Measurements from ENCODE around the gene DCDC2B.
A peak's percentile ranks its signal among the peaks of the same experiment; 100 is the strongest.
"Not testable (repeated sequence)": the region's sequence is repeated elsewhere in the genome, so short reads cannot be mapped to it uniquely, and the experiment has no call there.

Gene DCDC2B

DNA sequence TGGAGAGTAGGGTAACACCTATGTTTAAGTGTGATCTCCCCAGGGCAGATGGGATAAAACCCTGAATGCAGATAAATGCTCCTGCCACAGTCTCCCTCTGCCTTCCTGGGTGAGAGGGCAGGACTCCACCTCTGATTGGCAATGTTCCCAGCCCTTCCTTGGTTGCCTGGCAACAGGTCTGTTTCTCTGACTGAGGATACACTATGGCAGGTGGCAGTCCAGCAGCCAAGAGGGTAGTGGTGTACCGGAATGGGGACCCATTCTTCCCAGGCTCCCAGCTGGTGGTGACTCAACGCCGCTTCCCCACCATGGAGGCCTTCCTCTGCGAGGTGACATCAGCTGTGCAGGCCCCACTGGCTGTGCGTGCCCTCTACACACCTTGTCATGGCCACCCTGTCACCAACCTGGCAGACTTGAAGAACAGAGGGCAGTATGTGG lies at the start of gene DCDC2B:
DCDC2B (plus strand) TSS at position 199 of the 438 bp plus-strand sequence; CDS start at position 204, 5 bp downstream.
- no peak for DNase-seq

DNA sequence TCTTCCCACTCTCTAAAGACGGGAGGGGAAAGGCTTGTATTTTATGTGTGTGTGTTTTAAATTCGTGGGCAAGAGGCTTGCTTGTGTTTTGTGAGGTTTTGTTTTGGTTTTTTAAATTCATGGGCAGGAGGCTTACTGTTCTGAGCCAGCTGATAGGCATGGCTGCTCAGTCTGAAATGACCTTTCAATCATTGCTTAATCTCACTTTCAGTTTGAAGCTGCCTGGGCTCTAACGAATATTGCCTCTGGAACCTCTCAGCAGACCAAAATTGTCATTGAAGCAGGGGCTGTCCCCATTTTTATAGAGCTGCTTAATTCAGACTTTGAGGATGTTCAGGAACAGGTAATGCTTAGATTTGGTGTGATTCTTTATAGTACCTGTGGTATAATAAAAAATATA lies 49.7 kb upstream of the DCDC2B start:
- DNase-seq = no peak

DNA sequence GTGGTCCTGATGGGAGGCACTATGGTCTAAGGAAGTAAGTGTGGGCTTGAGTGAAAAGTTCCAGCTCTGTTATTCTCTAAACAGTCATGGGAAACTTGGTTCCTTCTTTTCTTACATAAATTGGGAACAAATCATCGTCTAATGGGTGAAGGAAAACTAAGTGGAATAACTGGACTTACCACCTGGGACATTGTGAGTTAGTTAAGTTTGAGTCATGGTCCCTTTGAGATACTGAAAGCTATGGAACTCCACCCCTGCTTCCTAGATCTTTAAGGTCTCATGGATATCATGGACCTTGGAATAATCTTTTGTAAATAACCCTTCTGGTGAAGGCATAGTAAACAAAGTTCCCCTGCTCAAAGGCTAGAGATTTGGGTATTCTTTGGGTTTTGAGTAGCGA lies 45.5 kb upstream of the DCDC2B start:
- no peak for DNase-seq

DNA sequence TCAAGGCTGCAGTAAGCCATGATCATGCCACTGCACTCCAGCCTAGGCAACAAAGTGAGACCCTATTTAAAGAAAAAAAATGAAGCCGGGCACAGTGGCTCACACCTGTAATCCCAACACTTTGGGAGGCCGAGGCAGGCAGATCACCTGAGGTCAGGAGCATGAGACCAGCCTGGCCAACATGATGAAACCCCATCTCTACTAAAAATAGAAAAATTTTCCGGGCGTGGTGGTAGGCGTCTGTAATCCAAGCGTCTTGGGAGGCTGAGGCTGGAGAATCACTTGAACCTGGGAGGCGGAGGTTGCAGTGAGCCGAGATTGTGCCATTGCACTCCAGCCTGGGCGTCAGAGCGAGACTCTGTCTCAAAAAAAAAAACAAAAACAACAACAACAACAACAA lies 43.3 kb upstream of the DCDC2B start:
- not testable (repeated sequence) for DNase-seq

DNA sequence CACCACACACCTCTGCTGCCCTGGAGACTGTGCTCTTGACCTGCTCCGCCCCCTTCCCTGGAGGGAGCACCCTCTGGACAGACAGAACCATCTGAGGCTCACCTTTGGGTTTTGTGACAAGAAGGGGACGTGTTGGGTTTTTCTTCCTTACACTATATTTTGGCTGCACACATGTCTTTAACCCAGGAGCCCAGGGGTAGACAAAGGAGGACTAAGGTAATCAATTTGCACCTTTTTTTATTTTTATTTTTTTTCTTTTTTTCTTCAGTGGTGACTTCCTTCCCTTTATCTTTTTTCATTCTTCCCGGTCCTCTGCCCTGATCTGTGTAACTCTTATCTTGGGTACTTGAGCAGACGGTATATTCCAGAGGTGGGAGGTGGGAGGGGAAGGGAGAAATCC lies 37.9 kb upstream of the DCDC2B start:
- DNase-seq = no peak

DNA sequence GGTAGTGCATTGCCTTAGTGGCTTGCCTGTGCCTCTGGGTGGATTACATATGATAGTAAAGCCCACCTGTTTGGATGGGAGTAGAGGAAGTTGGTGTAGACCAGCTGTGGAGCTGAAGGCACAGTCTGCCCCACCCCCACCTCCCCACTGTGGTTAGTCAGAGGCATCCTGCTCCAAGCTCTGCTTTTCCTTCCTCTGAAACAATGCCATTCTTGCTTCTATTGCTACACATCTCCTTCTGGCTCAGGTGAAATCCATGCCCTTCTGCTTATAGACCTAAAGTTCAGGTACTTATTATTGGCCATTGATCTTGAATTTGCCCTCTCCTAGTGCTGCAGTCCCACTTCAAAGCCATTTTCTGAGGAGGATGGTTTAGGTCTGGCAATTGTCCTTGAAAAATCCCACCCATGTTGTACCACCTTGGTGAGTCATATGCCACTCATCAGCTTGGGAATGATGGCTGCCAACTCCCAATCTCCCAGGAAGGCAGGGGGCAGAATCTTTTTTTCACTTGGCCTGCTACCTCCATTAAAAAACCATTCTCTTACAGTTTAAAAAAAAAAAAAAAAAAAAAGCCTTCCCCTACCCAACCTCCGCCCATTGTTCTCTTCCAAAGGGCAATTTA lies 36.2 kb upstream of the DCDC2B start:
- no peak for DNase-seq

DNA sequence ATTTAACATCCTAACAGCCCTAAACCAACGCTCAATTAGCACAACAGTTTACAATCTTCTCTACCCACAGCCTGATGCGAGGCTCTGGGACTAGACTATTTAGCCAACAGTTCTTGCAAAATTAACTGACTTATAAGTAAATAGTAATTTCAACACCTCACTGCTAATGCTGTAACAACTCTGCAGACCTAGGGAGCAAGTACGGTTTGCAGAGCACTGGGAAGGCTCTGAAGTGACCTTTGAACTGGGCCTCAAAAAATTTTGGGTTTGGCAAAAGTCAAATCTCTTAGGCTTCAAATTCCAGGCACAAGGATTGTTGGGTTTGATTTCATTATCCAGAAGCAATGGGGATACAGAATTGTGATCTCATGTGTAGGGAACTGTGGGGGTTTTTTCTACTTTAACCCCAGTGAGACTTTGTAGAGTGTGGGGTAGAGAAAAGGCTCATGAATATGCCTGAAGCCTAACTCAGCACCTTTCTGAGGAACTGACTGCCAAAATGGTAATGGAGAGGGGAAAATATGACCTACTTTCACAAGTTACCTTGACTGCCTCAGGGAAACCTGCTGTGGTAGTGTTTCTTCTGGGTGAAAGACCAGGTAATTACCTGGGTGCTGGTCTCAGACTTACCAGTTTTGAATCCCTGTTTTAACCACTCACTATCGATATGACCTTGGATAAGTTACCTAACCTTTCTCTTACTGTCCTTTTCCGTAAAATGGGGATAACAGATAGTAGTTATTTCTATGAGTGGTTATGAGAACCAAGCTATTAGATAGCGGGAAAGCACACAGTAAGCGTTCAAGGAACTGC lies 30.3 kb upstream of the DCDC2B start:
- no peak for DNase-seq

DNA sequence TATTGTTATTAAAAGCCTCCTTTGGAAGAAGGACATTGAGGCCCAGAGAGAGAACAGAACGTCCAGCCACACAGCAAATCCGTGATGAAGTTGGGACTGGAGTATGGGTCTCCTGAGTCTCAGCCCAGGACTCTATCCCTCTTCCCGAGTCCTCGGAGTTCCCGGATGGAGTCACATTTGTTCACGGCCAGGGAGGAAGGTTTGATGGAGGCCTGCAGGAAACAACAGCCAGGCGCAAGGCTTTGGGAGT lies 29.8 kb upstream of the DCDC2B start:
- DNase-seq = no peak

DNA sequence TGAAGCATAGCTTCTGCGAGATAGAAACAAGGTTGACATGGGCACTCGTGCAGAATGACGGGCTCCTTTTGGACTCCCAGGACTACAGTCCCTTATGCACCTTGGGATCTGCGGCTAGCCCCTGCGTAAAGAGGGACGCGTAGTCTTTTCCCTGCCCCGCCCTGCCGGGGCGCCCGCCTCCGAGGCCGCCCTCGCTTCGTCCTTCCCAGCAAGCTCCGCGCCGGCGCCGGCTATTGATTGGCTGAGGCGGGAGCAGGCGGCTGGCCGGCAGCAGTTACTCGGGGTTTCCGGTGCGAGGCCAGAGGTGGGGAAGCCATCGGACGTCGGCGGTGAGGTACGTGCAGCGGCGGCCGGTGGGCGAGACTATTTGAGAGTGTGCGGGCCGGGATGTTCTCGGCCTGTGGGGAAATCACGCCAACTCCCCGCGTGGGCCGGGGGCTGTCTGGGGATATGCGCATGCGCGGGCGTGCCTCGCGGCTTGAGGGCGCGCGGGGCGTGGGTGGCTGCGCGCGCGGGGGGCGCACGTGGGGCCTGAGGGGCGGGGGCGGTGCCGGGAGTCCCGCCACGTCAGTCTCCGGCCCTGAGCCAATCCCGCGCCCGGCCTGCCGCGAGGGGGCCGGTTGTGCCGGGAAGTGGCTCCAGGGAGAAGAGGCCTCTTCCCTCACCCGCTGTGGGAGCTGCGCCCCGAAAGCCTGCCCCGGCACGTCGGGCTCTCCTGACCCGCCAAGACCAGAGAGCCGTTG lies 29.3 kb upstream of the DCDC2B start, which contains the start of gene TXLNA:
TXLNA (plus strand) TSS at position 233 of the 743 bp plus-strand sequence. CDS start 671 bp downstream, outside the sequence.
- peak; percentile 80 to 88 (median 84) for DNase-seq

DNA sequence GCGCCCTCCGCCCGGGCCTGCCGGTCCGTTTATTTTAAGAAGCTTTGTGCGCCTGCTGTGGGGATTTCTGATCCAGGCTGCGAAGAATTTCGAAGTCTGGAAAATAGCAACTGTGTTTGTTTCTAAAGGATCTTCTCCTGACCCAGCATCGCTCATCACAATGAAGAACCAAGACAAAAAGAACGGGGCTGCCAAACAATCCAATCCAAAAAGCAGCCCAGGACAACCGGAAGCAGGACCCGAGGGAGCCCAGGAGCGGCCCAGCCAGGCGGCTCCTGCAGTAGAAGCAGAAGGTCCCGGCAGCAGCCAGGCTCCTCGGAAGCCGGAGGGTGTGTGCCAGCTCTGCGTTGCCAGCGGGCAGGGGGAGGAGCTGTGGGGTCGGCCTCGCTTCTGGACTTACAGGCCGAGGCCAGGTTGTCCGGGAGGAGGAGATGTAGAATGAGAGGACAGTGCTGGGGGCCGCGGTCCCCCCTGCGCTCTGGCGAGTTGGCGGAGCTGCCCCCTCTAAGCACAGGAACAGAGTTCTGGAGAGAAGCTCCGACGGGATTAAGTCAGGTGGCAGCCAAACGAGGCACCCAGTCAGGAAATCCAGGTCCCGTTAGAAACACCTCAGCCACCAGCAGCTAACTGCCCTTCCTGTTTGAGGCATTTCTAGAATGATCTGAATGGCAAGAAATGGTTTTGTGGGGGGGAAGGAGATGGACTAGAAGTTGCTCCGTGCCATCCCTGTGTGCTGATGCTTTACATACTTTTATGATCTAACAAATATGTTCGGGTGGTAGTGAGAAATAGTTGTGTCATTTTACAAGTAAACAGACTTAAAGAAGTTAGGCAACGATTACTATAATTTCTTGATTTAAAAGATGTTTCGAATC lies 28.5 kb upstream of the DCDC2B start:
- peak in 1 of 4 experiments; percentile 19 for DNase-seq

DNA sequence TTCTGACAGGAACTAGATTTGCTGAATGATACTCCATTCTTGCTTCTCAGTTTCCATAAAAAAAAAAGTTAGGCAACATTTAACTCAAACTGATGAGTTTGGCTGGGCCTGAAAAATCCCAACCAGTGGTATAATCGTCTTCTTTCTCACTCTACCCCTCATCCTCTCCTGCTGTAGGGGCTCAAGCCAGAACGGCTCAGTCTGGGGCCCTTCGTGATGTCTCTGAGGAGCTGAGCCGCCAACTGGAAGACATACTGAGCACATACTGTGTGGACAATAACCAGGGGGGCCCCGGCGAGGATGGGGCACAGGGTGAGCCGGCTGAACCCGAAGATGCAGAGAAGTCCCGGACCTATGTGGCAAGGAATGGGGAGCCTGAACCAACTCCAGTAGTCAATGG lies 27.8 kb upstream of the DCDC2B start:
- DNase-seq = no peak

DNA sequence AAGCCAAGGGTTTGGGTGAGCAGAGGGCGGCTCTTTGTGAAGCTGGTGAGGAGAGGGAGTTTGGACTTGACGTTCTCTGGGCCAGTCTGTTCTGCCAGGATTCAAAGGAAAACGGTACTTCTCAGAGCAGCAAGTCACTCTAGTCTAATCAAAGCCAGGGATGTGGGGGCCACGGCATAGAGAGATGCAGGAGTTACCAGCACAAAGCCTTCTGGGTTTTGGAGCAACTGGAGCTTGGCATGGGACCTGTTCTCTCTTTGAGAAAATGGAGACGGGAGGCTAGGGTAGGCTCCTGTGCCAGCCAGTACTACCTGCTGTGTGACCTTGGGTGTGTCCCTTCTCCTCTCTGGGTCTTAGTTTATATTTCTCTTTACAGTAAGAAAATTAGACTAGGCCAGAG lies 27.3 kb upstream of the DCDC2B start:
- DNase-seq = no peak

DNA sequence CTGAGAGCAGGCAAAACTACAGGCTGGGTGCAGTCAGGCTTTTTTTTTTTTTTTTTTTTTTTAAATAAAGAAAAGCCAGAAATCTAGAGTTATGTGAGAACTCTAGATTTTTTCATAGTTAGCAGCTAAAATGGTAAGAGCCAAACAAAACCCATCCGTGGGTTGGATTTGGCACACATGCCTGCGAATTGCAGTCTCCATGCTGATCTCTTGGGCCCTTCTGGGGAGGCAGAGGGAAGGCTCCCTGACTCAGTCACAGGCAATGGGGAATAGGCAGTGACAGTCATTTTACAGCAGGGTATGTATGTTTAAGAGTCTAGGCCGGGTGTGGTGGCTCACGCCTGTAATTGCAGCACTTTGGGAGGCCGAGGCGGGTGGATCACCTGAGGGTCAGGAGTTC lies 26.8 kb upstream of the DCDC2B start:
- no peak for DNase-seq

DNA sequence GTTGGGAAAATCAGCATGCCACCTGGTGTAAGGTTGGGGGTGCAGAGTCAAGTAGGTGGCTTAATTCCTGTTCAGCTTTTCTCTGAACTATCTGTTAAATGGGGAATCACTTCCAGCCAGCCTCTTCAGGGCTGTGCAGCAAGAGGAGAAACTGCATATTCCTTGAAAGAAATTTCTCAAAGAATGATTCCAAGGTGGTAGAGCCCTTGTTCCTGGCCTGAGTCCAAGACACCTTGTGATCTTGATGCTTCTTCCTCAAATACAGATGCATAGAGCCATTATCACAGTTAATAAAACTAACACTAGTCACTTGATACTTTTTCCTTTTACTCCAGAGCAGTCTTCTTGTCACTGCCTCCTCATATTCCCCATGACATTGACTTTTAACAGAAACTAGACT lies 24.2 kb upstream of the DCDC2B start:
- DNase-seq = no peak

DNA sequence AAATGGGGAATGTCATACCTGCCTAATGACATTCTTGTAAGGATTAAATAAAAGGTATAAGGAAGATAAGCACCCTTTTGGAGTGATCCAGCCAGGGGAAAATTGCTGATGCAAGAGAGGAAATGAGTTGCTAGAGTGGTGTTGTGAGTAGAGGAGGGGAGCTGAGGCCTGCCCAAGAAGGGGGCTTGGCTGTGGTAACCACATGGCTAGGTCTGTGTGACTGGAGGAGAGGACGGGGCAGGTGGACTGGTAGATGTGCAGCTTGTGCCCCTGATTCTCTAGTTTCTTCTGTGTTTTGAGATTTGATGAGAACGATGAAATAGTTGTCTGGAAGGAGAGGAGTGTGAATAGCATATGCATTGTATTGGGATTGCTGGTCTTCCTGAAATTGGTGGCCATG lies 22.8 kb upstream of the DCDC2B start:
- no peak for DNase-seq

DNA sequence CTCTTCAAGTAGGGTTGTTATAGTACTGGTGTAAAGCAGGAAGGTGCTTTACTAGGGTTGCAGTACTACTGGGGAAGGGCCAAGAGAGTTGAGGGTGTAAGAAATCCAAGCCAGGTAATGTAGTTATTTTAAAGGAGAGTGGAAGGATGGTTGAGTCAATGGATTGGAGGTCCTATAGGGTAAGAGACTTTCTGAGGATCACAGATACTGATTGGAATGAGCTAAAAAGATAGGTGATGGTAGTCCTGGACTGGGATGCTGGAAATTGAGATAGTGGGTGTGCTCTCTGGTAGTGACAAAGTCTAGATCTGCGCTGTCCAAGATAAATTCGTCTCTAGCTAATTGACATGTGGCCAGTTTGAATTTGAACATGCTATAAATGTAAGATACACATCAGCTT lies 22.4 kb upstream of the DCDC2B start:
- no peak for DNase-seq

DNA sequence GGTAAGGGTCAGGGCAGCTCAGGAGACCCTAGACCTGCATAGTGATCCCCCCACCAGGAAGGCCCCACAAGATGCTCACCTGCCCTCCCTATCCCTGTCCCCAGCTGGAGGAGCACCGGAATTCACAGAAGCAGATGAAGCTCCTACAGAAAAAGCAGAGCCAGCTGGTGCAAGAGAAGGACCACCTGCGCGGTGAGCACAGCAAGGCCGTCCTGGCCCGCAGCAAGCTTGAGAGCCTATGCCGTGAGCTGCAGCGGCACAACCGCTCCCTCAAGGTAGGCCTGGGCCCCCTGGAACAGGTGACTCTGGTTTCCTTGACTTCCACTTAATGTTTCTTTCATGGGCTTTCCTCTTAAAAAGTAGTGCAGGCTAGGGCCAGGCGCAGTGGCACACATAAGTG lies 21.0 kb upstream of the DCDC2B start:
- no peak for DNase-seq

DNA sequence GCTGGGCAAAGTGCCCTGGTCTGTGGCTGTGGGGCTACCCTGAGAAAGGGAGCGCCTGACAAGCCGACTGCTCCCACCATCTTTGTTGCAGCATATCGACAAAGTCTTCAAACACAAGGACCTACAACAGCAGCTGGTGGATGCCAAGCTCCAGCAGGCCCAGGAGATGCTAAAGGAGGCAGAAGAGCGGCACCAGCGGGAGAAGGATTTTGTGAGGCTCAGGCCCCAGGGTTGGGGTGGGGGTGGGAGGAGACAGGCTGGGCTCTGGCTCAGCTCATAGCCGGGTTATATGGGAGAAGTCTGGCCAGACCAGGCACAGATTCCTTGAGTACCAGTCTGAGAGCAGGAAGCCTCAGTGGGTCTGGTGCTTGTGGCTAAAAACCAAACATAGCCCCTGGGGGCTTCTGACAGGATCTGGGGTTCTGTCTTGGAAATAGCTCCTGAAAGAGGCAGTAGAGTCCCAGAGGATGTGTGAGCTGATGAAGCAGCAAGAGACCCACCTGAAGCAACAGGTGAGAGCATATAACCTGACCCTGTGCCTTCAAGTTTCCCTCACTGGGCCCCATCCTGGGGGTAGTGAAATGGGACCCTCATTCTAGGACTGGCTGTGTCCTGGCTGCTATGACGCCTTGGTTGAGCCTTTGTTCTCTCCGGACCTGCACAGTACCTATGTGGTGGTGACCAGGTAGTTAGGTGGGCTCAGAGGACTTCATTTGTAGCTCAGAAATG lies 16.5 kb upstream of the DCDC2B start:
- no peak for DNase-seq

DNA sequence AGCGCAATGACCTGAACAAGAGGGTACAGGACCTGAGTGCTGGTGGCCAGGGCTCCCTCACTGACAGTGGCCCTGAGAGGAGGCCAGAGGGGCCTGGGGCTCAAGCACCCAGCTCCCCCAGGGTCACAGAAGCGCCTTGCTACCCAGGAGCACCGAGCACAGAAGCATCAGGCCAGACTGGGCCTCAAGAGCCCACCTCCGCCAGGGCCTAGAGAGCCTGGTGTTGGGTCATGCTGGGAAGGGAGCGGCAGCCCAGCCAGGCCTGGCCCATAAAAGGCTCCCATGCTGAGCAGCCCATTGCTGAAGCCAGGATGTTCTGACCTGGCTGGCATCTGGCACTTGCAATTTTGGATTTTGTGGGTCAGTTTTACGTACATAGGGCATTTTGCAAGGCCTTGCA lies 13.9 kb upstream of the DCDC2B start:
- no peak for DNase-seq

DNA sequence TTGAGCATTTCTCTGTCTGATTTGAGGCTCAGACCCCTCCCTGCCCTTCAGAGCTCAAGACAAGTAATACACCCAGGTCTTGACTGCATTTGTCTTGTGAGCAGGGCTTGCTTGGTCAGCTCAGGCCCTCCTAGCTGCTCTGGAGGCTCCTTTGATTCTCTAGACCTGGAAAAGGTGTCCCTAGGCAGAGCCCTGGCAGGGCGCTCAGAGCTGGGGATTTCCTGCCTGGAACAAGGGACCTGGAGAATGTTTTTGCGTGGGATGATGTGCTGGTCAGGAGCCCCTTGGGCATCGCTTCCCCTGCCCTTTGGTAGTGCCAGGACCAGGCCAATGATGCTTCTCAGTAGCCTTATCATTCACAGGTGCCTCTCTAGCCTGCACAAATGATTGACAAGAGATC lies 13.4 kb upstream of the DCDC2B start:
- DNase-seq = no peak

DNA sequence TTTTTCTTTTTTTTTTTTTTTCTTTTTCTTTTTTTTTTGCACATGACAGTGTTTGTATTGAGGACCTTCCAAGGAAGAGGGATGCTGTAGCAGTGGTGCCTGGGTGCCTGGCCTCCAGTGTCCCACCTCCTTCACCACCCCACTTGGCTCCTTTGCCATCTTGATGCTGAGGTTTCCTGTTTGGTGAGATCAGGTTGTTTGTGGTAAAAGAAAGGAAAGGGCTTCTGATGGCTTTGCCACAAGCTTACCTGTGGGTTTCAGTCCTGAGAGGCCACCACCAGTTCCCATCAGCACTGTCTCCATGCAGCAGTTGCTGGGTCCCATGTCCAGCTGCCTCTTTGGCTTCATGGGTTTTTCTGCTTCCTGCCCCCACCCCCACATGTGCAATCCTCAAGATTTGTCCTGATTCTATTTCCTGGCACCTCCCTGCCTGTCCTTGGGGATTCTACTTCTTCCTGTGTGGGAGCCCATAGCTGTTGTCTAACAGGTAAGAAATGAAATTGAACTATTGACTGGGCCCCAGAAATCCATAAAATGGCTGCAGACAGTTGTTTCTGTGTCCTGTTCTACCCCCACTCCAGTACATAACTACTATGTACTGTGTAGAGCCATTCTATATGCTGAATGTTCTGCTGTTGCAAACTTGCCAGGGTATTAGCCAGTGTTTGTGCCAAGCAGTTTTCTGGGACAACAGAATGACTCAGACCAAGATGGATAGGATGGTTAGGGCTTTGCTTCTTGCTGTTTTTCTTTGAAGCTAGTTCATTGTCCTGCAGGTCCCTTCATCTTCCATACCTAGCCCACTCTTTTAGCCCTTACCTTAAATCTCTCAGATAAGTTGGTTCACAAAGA lies 12.7 kb upstream of the DCDC2B start:
- DNase-seq = no peak

All from activated CD4-positive, CD25-positive, alpha-beta regulatory T cell (primary cell).